SK-N-SH treated with all-trans-retinoic acid at 6 μM for 48 hours (cell line): ENCODE results near the gene CKLF.

ENCODE experiments used
- OSR1 ChIP-seq: fragments of 250-450 bp; sonication (Bioruptor Pico); IDR thresholded peaks from 2 replicates; pipeline ENCODE4 v1.8.0; 2022; ENCODE audit warnings: moderate library complexity, mild to moderate bottlenecking, inconsistent platforms
- RARB ChIP-seq: fragments of 250-450 bp; sonication (Bioruptor Pico); IDR thresholded peaks from 2 replicates; pipeline ENCODE4 v1.8.0; 2021; ENCODE audit warnings: mild to moderate bottlenecking, moderate library complexity
- SNAI2 ChIP-seq: fragments of 250-450 bp; sonication (Bioruptor Pico); IDR thresholded peaks from 2 replicates; pipeline ENCODE4 v1.5.0; 2020; ENCODE audit warnings: mild to moderate bottlenecking, moderate library complexity
- ZFP30 ChIP-seq: fragments of 450-650 bp; formaldehyde crosslinking; IDR thresholded peaks from 2 replicates; pipeline ENCODE4 v1.5.0; 2022; ENCODE audit warnings: mild to moderate bottlenecking, moderate library complexity
- ZNF8 ChIP-seq: fragments of 450-650 bp; formaldehyde crosslinking; IDR thresholded peaks from 2 replicates; pipeline ENCODE4 v1.5.0; 2020; ENCODE audit warnings: mild to moderate bottlenecking, moderate library complexity
- TF ChIP-seq, protein P1 (sequence below): fragments of 250-450 bp; sonication (Bioruptor Pico); IDR thresholded peaks from 2 replicates; pipeline ENCODE4 v1.5.1; 2021; ENCODE audit warnings: mild to moderate bottlenecking, moderate library complexity

DNA sequence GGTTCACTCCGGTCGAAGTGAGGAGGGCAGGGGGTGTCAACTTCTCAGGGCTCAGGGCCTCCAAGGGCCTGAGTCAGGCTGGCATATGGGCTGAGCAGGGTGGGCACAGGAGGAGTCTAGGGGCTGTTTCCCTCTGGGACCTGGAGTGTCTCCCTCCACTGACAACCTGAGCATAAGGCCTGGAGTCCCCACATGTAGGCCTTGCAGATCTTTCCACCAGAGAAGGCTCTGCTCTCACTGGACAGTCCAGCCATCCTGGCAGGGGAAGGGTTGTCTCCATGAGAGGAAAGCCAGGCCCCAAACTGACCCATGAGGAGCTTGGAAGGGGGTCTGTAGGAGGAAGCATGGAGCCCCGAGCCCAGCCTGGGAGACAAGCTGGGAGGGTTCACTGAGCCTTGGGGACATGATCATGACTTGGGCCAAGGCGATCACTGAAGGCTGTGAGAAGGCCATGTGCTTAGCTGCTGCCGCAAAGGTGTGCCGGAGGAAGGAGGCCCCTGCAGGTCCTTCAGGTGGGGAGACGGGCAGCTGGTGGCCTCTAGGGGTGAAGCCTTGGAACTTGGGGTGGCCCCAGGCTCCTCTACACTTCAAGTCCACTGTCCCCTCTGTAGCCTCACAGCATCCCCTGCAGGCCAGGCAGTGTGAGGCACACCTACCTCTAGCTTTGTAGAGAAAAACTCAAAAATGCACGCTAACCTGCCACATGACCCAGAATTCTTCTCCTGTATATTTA is 36.8 kb downstream of the CKLF start:
- TF ChIP-seq SNAI2 (CRISPR knock-in tag) (no peak), ZFP30 (CRISPR knock-in tag) (no peak), OSR1 (no peak), RARB (CRISPR knock-in tag) (no peak), ZNF8 (no peak)
- TF ChIP-seq, protein P1, sequence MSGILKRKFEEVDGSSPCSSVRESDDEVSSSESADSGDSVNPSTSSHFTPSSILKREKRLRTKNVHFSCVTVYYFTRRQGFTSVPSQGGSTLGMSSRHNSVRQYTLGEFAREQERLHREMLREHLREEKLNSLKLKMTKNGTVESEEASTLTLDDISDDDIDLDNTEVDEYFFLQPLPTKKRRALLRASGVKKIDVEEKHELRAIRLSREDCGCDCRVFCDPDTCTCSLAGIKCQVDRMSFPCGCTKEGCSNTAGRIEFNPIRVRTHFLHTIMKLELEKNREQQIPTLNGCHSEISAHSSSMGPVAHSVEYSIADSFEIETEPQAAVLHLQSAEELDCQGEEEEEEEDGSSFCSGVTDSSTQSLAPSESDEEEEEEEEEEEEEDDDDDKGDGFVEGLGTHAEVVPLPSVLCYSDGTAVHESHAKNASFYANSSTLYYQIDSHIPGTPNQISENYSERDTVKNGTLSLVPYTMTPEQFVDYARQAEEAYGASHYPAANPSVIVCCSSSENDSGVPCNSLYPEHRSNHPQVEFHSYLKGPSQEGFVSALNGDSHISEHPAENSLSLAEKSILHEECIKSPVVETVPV: no peak
